Esophagus (tissue), 2 donors: Measurements from ENCODE around the gene RIMBP2. TPM values are rescaled to one million over a fixed set of nuclear protein-coding genes. Genes with fewer than 3 reads are reported as not detected.

Experiments used
- H3K27ac ChIP-seq, 2 donors: one replicate each; pipeline ENCODE4 v1.5.1; 2013; ENCODE audit warnings: low read depth in 2 of 2, mild to moderate bottlenecking in 2 of 2, inconsistent platforms in 1 of 2, low read length in 1 of 2, moderate library complexity in 1 of 2
- H3K27me3 ChIP-seq, 2 donors: one replicate each; pipeline ENCODE4 v1.6.1; 2013; ENCODE audit warnings: low read length in 2 of 2, control low read depth in 1 of 2, mild to moderate bottlenecking in 1 of 2; ENCODE audit not compliant: insufficient read depth in 2 of 2, control insufficient read depth in 1 of 2
- H3K36me3 ChIP-seq, 2 donors: one replicate each; pipeline ENCODE4 v1.6.1; 2013; ENCODE audit warnings: low read length in 1 of 2; ENCODE audit not compliant: control insufficient read depth in 2 of 2, insufficient read depth in 2 of 2
- H3K4me1 ChIP-seq, 2 donors: one replicate each; pipeline ENCODE4 v1.6.1; 2013; ENCODE audit warnings: low read length in 1 of 2; ENCODE audit not compliant: control insufficient read depth in 2 of 2, insufficient read depth in 2 of 2
- H3K4me3 ChIP-seq, 2 donors: one replicate each; pipeline ENCODE4 v1.5.1; 2013; ENCODE audit warnings: low read length in 2 of 2, mild to moderate bottlenecking in 2 of 2, low read depth in 1 of 2, moderate library complexity in 1 of 2
- H3K9me3 ChIP-seq, 2 donors: one replicate each; pipeline ENCODE4 v1.6.1; 2013; ENCODE audit warnings: mild to moderate bottlenecking in 2 of 2, low read depth in 1 of 2, low read length in 1 of 2, moderate library complexity in 1 of 2; ENCODE audit not compliant: control insufficient read depth in 2 of 2, insufficient read depth in 1 of 2
- WGBS, 2 donors: extraction: QIAGEN DNeasy Blood & Tissue Kit; methylation state at CpG; one replicate each; pipeline ENCODE4 v1.1.7; 2013; 5-methylcytosine and 5-hydroxymethylcytosine counted together
- polyA plus RNA-seq, 2 donors: library from polyadenylated mRNA; stranded (reverse); fragments of 200-250 nt; gene quantifications; one replicate each; pipeline ENCODE4 v1.2.3, GENCODE V29; 2013
- donor health status: healthy with polysubstance abuse.
- donor health status: Bipolar disorder and iron deficiency.

Gene RIMBP2
- polyA plus RNA-seq, 2 donors = 0.20 to 0.69 TPM

GRCh38 chr12:130396667-130397066, 319.4 kb downstream of the RIMBP2 start:
- H3K9me3 ChIP-seq = no peaks in the 10 kb centered on the region
- no peaks in the 10 kb centered on the region for H3K27me3 ChIP-seq
- no peak overlapping the region for H3K27ac ChIP-seq
- no peaks in the 10 kb centered on the region for H3K36me3 ChIP-seq
- no peak overlapping the region for H3K4me3 ChIP-seq
- WGBS, 2 donors = 55 to 61% methylated on average over 2 of the region's 2 CpGs
- no peaks in the 10 kb centered on the region for H3K4me1 ChIP-seq

GRCh38 chr12:130394906-130395305, 321.2 kb downstream of the RIMBP2 start:
- H3K4me1 ChIP-seq = no peaks in the 10 kb centered on the region
- no peak overlapping the region for H3K27ac ChIP-seq
- no peak overlapping the region for H3K4me3 ChIP-seq
- H3K27me3 ChIP-seq = no peaks in the 10 kb centered on the region
- no peaks in the 10 kb centered on the region for H3K36me3 ChIP-seq
- 65% methylated on average over 4 of the region's 4 CpGs for WGBS, 2 donors
- no peaks in the 10 kb centered on the region for H3K9me3 ChIP-seq

GRCh38 chr12:130391186-130391585, 324.9 kb downstream of the RIMBP2 start:
- H3K36me3 ChIP-seq = no peaks in the 10 kb centered on the region
- H3K9me3 ChIP-seq = peaks cover 0 to 2% of the 10 kb centered on the region in 2 donors
- WGBS, 2 donors = 49 to 59% methylated on average over 14 of the region's 14 CpGs
- no peaks in the 10 kb centered on the region for H3K4me1 ChIP-seq
- no peaks in the 10 kb centered on the region for H3K27me3 ChIP-seq
- no peak overlapping the region for H3K27ac ChIP-seq
- H3K4me3 ChIP-seq = no peak overlapping the region

- H3K27ac ChIP-seq = no peak overlapping the region
- 64 to 72% methylated on average over 4 of the region's 4 CpGs for WGBS, 2 donors
- H3K4me1 ChIP-seq = no peaks in the 10 kb centered on the region
- no peaks in the 10 kb centered on the region for H3K27me3 ChIP-seq
- H3K9me3 ChIP-seq = peaks cover 0 to 2% of the 10 kb centered on the region in 2 donors
- H3K4me3 ChIP-seq = no peak overlapping the region
- no peaks in the 10 kb centered on the region for H3K36me3 ChIP-seq
Measured at GRCh38 chr12:130385193-130385592, 330.9 kb downstream of the RIMBP2 start.

- H3K36me3 ChIP-seq = no peaks in the 10 kb centered on the region
- no peaks in the 10 kb centered on the region for H3K4me1 ChIP-seq
- H3K27ac ChIP-seq = no peak overlapping the region
- H3K9me3 ChIP-seq = peaks cover 0 to 2% of the 10 kb centered on the region in 2 donors
- WGBS, 2 donors = 57% methylated on average over 3 of the region's 3 CpGs
- H3K27me3 ChIP-seq = no peaks in the 10 kb centered on the region
- no peak overlapping the region for H3K4me3 ChIP-seq
Measured at GRCh38 chr12:130384234-130384633, 331.9 kb downstream of the RIMBP2 start.

GRCh38 chr12:130382818-130383217, 333.3 kb downstream of the RIMBP2 start:
- Histone ChIP-seq H3K27ac (no peak overlapping the region), H3K27me3 (no peaks in the 10 kb centered on the region), H3K4me3 (no peak overlapping the region), H3K9me3 (peaks cover 0 to 2% of the 10 kb centered on the region in 2 donors), H3K36me3 (no peaks in the 10 kb centered on the region), H3K4me1 (no peaks in the 10 kb centered on the region)
- 54 to 64% methylated on average over 2 of the region's 2 CpGs for WGBS, 2 donors

- H3K27me3 ChIP-seq = no peaks in the 10 kb centered on the region
Measured at GRCh38 chr12:130375296-130376287, 340.5 kb downstream of the RIMBP2 start.

GRCh38 chr12:130374083-130374482, 342.0 kb downstream of the RIMBP2 start:
- Histone ChIP-seq H3K4me3 (no peak overlapping the region), H3K27ac (no peak overlapping the region), H3K36me3 (no peaks in the 10 kb centered on the region), H3K4me1 (no peaks in the 10 kb centered on the region), H3K9me3 (peaks cover 0 to 3% of the 10 kb centered on the region in 2 donors), H3K27me3 (no peaks in the 10 kb centered on the region)
- WGBS, 2 donors = 78 to 86% methylated on average over 4 of the region's 4 CpGs

More at GRCh38 chr12:130375296-130376287, 340.5 kb downstream of the RIMBP2 start:
- no peaks in the 10 kb centered on the region for H3K4me1 ChIP-seq
- H3K9me3 ChIP-seq = peaks cover 0 to 3% of the 10 kb centered on the region in 2 donors
- WGBS, 2 donors = 76 to 78% methylated on average over 13 of the region's 13 CpGs
- H3K36me3 ChIP-seq = no peaks in the 10 kb centered on the region
- H3K27ac ChIP-seq = no peak overlapping the region
- H3K4me3 ChIP-seq = no peak overlapping the region

- 39% methylated on average over 4 of the region's 4 CpGs for WGBS, 2 donors
- Histone ChIP-seq H3K36me3 (no peaks in the 10 kb centered on the region), H3K4me1 (no peaks in the 10 kb centered on the region), H3K27ac (no peak overlapping the region), H3K9me3 (peaks cover 0 to 3% of the 10 kb centered on the region in 2 donors), H3K4me3 (no peak overlapping the region), H3K27me3 (no peaks in the 10 kb centered on the region)
Measured at GRCh38 chr12:130372936-130373335, 343.2 kb downstream of the RIMBP2 start.

GRCh38 chr12:130371296-130371695, 344.8 kb downstream of the RIMBP2 start:
- no peaks in the 10 kb centered on the region for H3K4me1 ChIP-seq
- no peak overlapping the region for H3K27ac ChIP-seq
- no peaks in the 10 kb centered on the region for H3K9me3 ChIP-seq
- no peaks in the 10 kb centered on the region for H3K36me3 ChIP-seq
- no peak overlapping the region for H3K4me3 ChIP-seq
- 14 to 26% methylated on average over 5 of the region's 5 CpGs for WGBS, 2 donors
- no peaks in the 10 kb centered on the region for H3K27me3 ChIP-seq
